Stimulated activated CD8-positive, alpha-beta memory T cell treated with anti-CD3 and anti-CD28 coated beads, Interleukin-4, amount 100 ng/mL, for 4 hours (primary cell): ENCODE results near the gene CD244.
A peak's percentile ranks its signal among the peaks of the same experiment; 100 is the strongest.
"Not testable (repeated sequence)": the region's sequence is repeated elsewhere in the genome, so short reads cannot be mapped to it uniquely, and the experiment has no call there.

Source experiments
- DNase-seq, 2 donors: peaks; one replicate each; pipeline ENCODE4 v3.0.0-alpha.2; 2020; ENCODE audit warnings: low read depth in 2 of 2, low spot score in 1 of 2

CD244 gene

GRCh38 chr1:160880216-160880615, 17.5 kb upstream of the CD244 start:
- DNase-seq, result no peak

GRCh38 chr1:160879056-160879455, 16.4 kb upstream of the CD244 start:
- DNase-seq, result peak in 1 of 2 donors; percentile 18

- no peak for DNase-seq
These were observed 14.5 kb upstream of the CD244 start for GRCh38 chr1:160877221-160877620.

DNA sequence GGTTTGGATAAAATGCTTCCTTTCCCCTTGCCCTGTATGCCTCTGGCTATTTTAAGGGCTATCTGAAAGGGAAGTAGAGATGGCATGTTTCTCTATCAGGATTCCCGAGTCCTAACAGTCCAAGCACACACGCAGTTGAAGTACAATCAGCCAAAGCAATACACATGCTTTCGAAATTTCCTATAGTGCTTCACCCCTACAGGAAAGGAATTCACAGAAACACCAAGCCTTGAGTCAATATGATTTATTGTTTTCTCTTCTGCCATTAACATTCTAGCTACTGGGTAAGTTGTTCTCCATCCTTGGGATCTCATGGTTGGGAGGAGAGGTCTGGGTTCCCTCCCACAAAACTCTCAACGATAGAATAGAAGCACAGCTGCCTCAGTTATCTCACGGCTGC, 13.6 kb upstream of the CD244 start:
- no peak for DNase-seq

DNA sequence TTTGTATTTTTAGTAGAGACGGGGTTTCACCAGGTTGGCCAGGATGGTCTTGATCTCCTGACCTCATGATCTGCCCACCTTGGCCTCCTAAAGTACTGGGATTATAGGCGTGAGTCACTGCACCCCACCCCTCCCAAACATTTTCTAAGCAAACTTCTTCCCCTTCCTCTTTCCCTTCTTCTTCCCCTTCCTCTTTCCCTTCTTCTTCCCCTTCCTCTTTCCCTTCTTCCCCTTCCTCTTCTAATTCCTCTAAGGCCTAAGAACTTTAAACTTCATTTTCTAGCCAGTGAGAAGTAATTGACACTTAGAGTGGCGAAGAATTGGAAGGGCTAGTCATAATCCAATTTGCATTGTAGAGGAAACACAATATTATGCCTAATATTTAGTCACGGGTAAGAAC, 12.9 kb upstream of the CD244 start:
- DNase-seq, result not testable (repeated sequence)

DNA sequence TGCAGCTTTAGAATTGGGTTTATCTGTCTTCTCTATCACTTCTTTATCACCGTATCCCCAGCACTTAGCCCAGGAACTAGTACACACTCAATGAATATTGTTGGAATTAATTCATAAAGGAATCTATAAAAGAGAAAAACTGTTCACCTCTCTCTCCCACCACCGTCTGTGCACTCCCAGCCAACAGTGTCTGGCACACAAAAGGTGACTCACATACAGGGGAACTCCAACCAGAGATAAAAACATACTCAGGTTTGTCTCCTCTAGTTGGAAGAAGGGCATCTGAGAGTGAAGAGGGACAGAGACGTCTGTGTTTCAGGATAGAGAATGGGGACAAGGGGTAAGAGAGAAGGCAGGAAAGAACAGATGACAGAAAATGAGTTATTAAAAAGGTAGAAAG, 12.2 kb upstream of the CD244 start:
- no peak for DNase-seq

- no peak for DNase-seq
These were observed 5.5 kb upstream of the CD244 start for GRCh38 chr1:160868141-160868540.

DNA sequence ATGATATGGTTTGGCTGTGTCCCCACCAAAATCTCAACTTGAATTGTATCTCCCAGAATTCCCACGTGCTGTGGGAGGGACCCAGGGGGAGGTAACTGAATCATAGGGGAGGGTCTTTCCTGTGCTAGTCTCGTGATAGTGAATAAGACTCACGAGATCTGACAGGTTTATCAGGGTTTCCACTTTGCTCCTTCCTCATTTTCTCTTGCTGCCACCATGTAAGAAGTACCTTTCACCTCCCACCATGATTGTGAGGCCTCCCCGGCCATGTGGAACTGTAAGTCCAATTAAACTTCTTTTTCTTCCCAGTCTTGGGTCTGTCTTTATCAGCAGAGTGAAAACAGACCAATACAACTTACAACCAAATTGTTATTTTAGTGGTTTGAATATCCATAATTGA, 5.0 kb upstream of the CD244 start:
- DNase-seq, result not testable (repeated sequence)

- no peak for DNase-seq
These were observed 4.1 kb upstream of the CD244 start for GRCh38 chr1:160866695-160867260.

GRCh38 chr1:160866001-160866694, 3.5 kb upstream of the CD244 start:
- no peak for DNase-seq

DNA sequence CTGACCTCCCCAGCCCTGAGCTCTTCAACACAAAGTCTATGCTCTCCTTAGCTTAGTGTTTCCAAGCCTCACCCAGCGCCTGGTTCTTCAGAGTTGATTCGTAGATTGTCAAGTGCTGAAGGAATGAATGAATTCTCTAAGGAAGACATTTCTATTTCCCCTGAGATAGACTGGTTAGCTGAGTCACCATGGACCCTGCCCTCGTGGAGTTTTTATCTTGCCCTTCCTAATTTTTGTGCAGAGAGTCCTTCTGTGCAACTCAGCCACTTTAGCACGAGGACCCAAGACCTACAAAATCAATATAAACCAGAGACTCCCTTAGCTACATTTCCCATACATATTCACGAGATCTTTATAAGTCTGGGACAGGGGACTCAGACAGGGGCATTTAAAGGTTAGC, 2.6 kb upstream of the CD244 start:
- DNase-seq, result no peak

DNA sequence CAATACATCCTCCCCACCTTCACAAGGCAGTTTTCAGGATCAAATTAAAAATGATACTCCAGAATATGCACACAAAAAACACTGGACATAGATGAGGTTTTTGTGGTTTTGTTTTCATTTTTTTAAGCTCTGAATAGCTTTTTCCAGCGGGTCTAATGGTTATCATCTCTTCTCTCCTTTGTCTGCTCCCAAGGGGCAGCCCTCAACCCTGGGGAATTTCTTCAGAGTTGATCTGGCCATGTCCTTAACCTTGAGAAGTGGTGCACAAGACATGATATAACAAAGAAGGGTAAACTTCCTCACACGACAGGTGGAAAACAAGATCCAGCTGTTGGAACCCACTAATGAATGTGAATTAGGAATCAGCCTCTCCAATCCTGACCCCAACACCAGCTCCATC, 1.5 kb upstream of the CD244 start:
- DNase-seq, result no peak

GRCh38 chr1:160863774-160864131, 1.1 kb upstream of the CD244 start:
- no peak for DNase-seq

GRCh38 chr1:160863061-160863773, 530 bp upstream of the CD244 start:
- no peak for DNase-seq

- no peak for DNase-seq
These were observed 1.7 kb downstream of the CD244 start for GRCh38 chr1:160860840-160861505.

- DNase-seq, result no peak
These were observed 3.5 kb downstream of the CD244 start for GRCh38 chr1:160859166-160859565.

DNA sequence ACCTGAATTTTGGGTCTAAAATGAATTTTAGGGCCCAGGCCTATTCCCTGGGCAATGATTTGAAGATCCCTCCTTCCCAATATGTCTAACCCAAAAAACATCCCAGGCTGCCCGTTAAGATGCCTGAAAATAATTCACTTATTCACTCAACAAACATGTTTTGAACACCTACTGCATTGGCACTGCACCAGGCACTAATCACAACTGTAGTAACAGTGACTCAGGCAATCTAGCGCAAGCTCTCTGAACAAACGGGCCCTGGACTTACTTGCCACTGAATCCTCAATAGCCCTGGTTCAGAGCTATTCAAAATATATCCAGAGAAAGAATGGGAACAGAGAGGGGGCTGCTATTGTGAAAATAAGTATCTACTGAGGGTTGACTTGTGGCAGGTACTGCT, 4.2 kb downstream of the CD244 start:
- DNase-seq, result no peak

- no peak for DNase-seq
These were observed 4.6 kb downstream of the CD244 start for GRCh38 chr1:160858097-160858496.

DNA sequence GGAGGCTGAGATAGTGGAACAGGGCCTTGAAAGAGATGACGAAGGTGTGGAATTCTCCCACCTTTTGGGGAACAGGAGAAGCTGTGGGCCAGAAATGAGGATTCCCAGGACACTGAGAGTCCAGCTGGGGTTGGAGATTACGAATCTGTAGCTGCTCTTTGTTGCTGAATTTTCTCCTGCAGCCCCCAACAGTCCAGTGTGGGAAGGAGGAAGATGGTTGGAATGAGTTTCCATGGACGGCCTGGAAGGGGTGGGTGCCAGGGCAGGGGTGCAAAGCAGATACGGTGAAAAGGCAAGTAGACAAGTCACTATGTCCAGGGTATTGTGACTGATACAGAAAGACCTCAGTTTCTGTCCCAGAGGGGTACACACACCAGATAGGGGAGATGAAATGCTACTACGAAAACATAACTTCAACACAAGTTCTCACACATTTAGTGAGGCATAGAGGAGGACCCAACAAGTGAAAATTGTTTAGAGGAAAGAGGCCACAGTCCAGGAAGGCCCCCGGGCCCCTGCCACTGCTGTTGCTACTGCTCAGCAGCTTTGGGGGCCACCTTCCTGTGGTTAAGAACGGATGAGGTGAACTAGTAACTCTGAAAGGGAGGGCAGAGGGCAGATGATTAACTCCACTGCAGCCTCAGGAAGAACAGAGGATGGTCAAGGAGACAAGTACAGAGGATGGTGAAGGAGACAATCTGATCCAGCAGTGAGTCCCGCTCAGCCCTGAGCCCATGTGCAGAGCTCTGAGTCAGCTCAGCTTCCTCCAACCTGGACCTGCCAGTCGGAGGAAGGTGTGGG, 7.3 kb downstream of the CD244 start:
- no peak for DNase-seq

DNA sequence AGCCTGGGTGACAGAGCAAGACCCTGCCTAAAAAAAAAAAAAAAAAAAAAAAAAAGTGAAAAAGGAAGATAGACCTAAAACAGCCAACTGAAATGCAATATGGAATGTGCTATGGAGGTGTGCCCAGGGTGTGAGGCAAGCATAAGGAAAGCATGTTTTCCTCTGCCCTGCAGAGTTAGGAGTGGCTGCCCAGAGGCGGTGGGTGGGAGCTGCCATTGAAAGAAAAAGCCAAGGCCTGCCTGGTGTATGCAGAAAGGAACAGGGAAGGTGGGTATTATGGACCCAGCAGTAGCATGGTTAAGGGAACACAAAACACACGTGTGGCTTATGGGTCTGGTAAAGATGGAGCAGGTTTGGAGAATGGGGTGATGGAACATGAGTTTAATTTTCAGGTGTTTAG, 8.9 kb downstream of the CD244 start:
- no peak for DNase-seq

GRCh38 chr1:160853014-160853413, 9.7 kb downstream of the CD244 start:
- no peak for DNase-seq
